ENCODE data around the gene ABCC3. TPM values are rescaled to one million over a fixed set of nuclear protein-coding genes. Genes with fewer than 3 reads are reported as not detected.

ABCC3 gene
- total RNA-seq, 1 donor from 2014 or later, result 6.3 TPM

GRCh38 chr17:50634915-50635731 lies 442 bp downstream of the ABCC3 start:
- TF ChIP-seq CTCF (conservative IDR thresholded peaks at IDR 0.05; ENCODE audit: low read depth, low read length), result no peak
- no peak for DNase-seq (ENCODE audit: low read depth)

DNA sequence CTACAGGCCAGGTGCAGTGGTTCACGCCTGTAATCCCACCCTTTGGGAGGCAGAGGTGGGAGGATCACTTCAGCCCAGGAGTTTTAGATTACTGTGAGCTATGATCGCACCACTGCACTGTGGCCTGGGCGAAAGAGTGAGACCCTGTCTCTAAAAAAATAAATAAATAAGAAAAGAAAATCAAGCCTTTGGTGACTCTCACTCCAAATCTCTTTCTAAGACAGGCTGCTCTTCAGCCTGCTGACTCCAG lies 976 bp downstream of the ABCC3 start:
- TF ChIP-seq CTCF (conservative IDR thresholded peaks at IDR 0.05; ENCODE audit: low read depth, low read length), result no peak
- no peak for DNase-seq (ENCODE audit: low read depth)
- peak overlapping the region; percentile 75 for H3K4me3 ChIP-seq (ENCODE audit: low read depth, low read length)

More at GRCh38 chr17:50634915-50635731, 442 bp downstream of the ABCC3 start:
- H3K4me3 ChIP-seq (ENCODE audit: low read depth, low read length), result peak overlapping the region; percentile 75

- no peak for TF ChIP-seq CTCF (conservative IDR thresholded peaks at IDR 0.05; ENCODE audit: low read depth, low read length)
- no peak for DNase-seq (ENCODE audit: low read depth)
- H3K4me3 ChIP-seq (ENCODE audit: low read depth, low read length), result peak overlapping the region; percentile 75
Observed at GRCh38 chr17:50635982-50636803, 1.5 kb downstream of the ABCC3 start.

GRCh38 chr17:50636804-50637195 lies 2.1 kb downstream of the ABCC3 start:
- TF ChIP-seq CTCF (conservative IDR thresholded peaks at IDR 0.05; ENCODE audit: low read depth, low read length), result no peak
- H3K4me3 ChIP-seq (ENCODE audit: low read depth, low read length), result peak overlapping the region; percentile 75
- DNase-seq (ENCODE audit: low read depth), result no peak

DNA sequence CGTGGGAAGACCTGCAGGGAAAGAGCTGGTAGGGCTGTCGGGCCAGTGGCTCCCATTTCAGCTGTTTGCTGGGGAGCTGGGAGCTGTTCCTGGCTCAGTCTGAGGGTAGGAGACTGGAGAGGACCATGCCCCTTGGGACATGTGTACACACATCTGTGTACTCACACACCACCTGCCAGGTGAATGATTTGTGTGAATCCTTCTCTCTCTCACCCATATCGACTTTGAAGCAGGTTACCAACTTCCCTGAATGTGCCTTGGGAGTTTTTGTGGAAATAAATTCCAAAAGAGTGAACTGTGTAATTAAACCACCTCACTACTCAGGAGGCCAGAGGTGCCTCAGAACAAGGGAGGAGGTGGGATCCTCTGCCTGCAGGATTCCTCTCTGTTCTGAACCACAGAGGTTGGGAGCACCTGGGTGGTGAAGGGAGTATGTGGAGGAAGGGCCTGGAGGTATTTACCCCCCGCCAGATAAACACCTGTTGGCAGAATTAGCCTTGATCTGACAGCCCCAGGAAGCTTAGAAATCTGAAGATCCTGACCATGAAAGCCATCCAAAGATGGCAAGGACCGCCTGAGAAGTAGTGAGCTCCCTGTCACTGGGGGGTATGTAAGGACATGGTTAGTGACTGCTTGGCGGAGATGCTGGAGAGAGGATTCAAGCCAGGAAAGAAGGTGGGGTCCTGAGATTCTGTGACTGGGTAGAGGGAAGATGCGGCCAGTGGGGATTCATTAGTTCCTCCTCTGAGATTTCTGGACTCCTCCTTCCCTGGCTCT lies 3.3 kb downstream of the ABCC3 start:
- TF ChIP-seq CTCF (conservative IDR thresholded peaks at IDR 0.05; ENCODE audit: low read depth, low read length), result no peak
- no peak for DNase-seq (ENCODE audit: low read depth)
- no peak overlapping the region for H3K4me3 ChIP-seq (ENCODE audit: low read depth, low read length)

DNA sequence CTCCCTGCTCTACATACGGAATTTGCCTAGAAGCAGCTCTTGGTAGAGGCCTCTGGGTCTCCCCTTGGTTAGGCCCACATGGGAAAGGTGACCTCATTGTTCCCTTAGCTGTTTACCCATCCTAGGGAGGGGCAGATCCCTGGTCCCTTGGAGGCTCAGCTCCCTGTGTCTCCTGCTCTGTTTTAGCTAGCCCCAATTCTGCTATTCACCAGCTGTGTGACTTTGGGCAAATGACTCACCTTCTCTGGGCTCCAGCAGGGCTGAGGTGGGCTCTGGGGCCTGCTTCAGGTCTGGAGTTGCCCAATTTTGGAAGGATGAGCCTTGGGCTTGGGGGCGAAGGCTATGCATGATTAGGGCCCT lies 3.9 kb downstream of the ABCC3 start:
- no peak for DNase-seq (ENCODE audit: low read depth)
- no peak for TF ChIP-seq CTCF (conservative IDR thresholded peaks at IDR 0.05; ENCODE audit: low read depth, low read length)
- H3K4me3 ChIP-seq (ENCODE audit: low read depth, low read length), result no peak overlapping the region

All from epithelial cell of proximal tubule (primary cell).